ENCODE results near the gene TMEM147.

Gene TMEM147

DNA sequence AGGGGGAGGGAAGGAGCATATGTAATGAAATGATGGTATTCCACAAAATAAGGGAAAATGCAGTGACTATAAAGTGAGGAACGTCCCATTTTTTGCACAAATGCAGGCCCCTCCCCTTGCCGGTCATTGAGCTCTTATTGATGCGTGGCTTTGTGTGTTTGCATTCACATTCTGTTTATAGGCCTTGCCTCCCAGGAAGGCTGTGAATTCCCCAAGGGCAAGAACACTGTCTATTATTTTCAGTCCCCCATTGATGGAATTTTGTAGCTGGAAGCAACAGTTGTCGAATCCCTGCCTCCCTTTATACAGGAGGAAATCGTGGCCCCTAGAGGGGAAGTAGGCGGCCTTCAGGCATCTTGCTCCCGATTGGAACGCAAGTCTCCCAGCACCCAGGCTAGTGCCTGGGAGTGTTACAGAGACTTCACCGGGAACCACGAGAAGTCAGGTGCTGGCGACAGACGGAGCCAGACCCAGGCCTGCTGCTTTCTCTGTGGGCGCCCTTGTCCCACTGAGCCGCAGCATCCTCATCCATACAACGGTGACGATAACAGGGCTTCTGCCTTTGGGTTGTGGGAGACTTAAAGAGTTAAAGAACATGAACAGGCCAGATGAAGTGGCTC lies 24.2 kb upstream of the TMEM147 start:
- no peak for DNase-seq

DNA sequence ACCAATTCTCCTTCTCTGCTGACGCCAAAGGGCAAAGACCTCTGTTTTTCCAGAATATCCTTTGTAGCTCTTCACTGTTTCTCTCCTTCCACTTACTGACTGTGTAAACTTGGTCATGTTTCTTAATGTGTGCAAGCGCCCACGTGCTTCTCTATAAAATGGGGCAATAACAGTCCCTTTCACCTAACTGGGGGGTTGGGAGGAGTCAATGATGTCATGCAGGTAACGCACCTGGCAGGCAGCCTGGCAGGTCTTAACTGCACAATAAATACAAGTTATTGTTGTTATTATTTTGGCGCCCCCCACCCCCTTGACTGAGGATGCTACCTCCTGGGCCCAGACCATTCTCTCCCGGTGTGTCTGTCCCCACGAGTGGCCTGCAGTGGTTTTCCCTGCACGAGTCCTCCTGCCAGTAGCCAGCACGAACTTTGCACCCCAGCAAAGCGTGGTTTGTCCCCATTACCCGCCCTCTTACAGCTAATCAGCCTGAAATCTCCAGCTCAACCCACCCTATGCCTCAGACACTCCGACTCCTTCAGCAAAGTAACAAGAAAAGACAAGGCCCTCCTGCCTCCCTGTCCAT lies 22.6 kb upstream of the TMEM147 start:
- DNase-seq, result no peak

DNA sequence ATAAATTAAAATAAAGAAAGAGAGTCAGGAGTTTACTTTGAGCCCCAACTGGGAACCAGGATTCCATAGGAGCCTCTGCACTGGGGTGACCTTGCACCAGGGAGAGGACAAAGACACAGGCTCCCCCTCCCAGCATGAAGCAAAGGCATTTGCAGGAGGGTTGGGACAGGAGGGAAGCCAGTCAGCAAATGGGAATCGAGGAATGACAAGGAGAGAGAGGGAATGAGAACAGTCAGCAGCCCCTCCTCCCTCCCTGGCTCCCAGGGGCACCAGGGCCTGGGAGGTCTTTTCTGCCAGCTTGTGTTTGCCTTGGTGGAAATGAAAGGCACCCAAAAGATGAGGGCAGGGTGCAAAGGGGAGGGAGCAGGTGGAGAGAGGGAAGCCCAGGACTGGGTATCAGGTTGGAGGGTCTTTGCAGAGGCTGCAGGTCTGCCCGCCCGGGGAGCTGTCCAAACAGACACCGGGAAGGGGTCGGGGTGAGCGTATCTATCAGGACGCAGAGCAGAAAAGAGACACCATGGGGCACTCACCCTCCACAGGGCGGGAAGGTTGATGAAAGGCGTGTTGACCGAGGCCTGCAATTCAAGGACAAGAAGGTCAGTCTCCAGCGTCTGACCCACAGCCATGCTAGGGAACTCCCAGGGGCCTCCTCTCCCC lies 21.1 kb upstream of the TMEM147 start:
- no peak for DNase-seq

DNA sequence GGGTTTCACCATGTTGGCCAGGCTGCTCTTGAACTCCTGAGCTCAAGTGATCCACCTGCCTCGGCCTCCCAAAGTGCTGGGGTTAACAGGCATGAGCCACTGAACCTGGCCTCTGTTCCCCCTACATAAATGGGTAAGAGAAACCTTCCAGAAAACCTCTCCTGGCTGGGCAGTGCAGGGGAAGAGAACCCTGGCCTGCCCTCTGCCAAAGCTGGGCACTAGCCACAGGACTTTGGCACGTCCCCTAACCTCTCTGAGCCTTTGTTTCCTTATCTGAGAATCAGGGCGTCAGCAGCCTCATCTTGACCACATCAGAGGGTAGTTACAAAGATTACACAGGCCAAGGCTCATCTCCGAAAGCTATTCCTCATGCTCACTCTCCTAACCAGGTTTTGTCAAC lies 19.6 kb upstream of the TMEM147 start:
- no peak for DNase-seq

DNA sequence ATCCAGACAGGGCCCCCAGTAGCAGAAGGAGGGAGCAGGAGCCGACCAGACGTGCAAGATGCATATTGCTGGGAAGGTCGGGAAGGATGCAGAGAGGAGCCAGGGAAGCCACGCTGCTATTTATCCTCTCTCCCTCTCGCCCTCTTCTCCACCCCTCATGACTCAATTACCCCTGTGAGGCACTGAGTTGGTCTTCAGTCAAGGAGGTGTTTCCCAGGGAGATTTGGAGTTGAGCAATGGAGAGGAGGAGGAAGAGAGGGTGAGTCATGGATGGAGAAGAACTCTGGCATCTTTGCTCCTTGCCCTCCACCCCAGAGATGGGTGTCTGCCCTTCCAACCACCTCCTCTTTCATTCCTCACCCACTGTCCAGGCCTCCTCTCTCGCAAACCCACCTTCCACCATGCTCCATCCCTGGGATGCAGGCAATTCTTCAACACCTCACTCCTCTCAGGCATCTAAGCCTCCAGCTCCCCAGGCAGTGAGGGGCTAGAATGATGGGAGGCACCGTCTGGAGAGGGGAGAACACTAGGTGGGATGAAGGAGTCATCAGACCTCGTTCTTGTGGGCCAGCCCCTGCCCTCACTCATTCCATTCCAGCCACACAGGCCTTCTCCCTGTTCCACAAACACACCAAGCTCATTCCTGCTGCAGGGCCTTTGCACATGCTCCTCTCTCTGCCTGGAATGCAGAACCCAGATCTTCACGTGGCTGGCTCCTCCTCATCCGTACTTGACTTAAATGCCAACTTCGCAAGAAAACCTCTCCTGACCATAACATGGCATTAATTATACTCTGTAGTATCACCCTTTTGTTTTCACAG lies 17.0 kb upstream of the TMEM147 start, which contains the start of gene SBSN:
SBSN (minus strand) TSS at position 94 of the 821 bp plus-strand sequence; CDS start at position 64, 30 bp downstream.
- DNase-seq, result no peak

DNA sequence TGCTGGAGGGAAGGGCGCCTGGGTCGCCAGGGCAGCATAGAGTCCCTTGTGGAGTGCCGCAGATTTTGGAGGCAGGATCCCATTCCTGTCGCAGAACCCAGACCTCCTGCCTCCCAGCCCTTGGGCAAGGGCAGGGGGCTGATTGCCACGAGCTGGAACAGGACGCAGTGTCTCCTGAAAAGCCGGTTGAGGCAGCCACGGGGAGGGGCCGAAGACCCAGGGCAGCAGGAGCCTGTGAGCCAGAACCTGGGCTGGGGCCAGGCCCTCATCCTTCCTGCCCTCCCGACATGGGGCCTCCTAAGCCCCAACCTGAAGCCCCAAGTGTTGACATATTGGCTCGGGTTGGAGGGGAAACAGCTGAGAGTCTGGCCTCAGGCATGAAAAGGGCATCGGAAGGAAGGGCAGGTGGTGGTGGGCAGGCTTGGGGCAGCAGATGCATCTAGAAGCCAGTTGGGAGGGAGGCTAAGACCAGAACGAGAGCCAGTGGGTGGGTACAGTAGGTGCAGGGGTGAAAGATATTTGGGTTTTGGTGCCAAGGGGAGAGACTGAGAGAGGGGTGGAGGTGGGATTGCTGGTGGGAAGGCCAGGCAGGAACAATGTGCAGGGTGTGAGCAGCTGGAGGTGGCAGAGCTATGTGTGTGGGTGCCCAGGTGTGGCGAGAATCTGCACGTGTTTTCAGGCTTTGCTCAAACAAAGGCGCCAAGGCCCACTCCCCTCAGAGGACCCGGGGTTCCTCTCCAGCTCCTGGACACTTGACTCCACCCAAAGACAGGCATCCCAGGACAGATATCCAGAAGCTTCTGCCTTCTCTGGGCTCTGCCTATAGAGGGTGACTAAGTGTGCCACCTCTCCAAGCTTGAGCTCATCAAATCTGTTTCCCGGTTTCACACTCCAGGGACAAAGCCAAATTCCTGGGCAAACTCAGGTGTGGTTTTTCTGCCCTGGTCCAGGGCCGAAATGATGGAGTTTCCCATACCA lies 15.9 kb upstream of the TMEM147 start:
- no peak for DNase-seq

DNA sequence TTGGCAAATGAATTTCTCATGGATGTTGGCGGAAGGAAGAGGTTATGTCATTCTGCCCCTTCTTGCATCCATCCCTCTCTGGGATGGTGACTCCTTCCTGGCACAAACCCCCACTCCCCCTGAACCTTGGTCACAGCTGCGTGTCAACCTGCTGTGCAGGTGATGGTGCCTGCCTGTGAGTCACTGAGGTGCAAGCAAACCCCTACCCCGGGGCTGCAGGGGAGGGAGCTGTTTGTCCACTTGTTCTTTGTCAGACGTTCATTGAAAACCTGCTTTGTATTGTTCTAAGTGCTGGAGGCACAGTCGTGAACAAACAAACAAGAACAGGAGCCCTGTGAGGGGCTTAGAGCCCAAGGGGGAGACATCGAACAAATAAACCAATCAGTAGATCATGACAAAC lies 14.1 kb upstream of the TMEM147 start:
- no peak for DNase-seq

DNA sequence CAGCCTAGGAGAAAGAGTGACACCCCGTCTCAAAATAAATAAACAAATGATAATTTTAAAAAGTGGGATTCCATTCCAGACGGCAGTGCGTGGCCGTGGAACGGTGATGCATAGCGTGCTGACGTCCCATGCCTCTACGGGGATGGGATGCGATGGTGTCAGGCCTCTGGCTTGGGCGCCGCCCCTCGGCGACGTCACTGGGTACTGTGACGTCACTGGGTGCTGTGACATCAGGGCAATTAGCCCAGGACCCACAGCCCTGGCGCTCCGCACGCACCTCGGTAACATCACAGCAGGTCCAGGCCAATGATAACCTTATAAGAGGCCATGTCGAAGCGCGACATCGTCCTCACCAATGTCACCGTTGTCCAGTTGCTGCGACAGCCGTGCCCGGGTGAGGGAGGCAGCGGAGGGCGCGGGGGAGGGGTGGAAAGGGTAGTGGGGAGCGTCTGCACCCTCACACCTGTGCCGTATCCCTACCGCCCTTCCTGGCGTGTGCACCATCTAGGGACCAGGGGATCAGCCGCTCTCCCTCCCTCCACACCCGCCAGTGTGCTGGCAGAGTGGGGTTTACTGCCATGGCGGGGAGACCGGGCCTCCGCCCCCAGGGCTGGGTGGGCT lies 12.1 kb upstream of the TMEM147 start, which contains the start of gene GAPDHS:
GAPDHS (plus strand) TSS at position 256 of the 621 bp plus-strand sequence; CDS start at position 328, 72 bp downstream.
- no peak for DNase-seq

DNA sequence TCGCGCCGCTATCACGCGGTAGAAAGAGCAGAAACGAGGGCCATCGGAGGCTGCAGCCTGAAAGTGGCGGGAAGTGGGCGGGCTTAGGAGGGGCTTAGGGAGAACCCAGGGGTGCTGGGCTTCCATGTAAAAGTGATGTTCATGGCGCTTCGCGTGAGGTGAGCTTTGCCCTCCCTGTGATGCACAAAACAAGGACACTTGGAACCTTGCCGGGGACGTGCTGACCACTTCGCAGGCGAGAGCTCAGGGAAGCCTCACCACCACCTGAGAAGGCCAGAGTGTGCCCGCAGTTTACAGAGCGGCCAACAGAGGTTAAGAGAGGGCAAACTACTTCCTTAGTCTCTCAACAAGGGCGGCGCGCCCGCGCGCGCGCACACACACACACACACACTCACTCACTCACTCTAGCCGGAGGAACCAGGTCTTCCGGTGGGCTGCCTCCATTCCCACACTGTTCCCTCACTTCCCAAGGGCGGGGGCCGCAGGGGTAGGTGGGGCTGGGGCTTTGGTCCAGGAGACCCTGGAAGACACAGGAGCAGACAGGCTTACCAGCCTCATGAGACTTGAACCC lies 11.5 kb upstream of the TMEM147 start:
- no peak for DNase-seq

DNA sequence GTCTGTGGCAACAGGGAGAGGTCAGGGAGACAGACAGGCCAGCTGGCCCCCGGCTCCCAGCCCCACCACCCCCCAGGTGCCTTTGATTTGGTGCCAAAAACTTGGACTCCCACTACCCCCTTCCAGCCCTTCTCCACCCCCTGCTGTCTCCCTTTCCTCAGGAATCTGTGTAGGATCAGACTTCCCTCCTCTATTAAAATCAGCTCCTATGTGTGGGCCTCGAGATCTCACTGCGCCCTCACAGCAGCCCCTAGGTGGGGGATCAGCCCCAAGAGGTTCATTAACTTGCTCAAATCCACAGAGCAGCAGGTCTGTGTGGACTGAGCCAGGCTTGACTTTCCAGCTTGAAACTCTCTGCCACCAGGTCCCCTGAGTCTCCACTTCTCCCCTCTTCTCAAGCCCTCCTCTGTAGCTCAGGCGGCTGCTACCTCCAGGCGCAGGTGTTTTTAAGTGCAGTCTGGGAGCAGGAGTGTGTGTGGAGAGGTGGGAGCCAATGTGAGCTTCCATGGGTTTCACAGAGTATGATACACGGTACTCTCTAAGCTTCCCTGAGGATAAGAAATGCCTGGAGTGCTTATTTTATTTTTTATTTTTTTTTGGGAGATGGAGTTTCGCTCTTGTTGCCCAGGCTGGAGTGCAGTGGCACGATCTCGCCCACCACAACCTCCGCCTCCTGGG lies 10.5 kb upstream of the TMEM147 start:
- DNase-seq, result no peak

DNA sequence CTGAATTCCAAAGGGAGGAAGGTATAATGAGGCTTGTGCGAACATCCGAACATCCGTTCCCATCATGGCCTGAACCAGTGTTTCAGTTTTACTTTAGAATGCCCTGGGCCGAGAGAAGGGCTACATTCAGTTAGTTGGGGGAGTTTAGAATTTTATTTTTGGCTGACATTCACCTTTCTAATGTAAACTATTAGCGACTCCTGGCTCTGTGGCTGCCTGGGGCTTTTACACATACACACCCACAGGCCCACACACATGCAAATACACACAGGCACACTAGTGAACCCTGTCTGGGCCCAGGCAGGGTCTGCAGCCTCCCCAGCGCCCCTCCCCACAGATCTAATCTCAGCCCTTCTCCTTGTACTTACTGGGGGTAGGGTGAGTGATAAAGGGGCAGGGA lies 6.1 kb upstream of the TMEM147 start:
- DNase-seq, result no peak

DNA sequence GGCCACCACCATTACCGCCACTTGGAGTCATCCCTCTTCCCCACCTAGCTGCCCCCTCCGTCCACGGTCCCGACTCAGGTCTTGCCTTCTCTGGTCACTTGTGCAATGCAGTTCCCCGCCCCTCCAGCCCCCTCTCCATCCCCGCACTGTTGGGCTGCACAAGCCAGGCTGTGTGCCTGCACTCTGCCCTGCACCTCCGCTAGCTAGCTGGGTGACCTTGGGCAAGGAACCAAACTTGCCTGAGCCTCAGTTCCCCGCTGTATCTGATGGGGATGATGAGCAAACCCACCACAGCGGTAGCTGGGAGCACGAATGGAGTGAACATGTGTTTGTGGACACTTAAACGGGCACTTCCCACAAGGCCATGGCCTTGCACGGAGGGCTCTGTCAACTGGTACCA lies 5.6 kb upstream of the TMEM147 start:
- no peak for DNase-seq

DNA sequence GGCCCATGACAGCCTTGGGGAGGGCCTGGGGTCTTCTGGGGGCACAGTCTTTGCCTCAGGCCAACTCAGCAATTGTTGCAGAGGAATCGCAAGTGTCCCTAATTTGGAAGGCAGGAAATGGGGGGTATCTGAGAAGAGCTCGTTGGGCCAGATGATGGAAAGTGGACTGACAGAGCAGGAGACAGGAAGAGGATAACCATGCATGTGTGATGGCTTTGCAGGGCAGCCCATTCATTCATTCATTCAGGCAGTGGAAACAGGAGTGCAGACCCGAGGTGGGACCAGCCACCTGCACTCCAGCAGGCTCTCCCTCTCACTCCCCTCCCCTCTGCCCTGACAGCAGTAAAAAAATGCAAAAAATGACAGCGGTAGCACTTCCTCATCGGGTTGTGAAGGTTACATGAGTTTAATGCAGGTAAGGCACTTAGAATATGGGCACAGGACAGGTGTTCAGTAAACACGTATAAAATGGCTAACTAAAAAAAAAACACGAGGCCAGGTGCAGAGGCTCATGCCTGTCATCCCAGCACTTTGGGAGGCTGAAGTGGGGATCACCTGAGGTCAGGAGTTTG lies 5.0 kb upstream of the TMEM147 start:
- no peak for DNase-seq

DNA sequence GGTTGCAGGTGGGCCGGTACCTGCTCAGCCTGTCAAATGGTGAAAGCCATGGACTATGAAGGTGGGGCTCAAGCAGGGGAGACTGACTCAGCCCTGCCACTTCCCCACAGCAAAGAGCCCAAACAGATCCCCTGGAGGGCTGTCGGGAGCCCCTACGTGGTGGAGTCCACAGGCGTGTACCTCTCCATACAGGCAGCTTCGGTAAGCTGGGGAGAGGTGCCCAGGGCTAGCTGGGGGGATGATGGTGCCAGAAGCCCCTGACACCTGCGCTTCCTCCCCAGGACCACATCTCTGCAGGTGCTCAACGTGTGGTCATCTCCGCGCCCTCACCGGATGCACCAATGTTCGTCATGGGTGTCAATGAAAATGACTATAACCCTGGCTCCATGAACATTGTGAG lies 3.2 kb upstream of the TMEM147 start:
- DNase-seq, result no peak

DNA sequence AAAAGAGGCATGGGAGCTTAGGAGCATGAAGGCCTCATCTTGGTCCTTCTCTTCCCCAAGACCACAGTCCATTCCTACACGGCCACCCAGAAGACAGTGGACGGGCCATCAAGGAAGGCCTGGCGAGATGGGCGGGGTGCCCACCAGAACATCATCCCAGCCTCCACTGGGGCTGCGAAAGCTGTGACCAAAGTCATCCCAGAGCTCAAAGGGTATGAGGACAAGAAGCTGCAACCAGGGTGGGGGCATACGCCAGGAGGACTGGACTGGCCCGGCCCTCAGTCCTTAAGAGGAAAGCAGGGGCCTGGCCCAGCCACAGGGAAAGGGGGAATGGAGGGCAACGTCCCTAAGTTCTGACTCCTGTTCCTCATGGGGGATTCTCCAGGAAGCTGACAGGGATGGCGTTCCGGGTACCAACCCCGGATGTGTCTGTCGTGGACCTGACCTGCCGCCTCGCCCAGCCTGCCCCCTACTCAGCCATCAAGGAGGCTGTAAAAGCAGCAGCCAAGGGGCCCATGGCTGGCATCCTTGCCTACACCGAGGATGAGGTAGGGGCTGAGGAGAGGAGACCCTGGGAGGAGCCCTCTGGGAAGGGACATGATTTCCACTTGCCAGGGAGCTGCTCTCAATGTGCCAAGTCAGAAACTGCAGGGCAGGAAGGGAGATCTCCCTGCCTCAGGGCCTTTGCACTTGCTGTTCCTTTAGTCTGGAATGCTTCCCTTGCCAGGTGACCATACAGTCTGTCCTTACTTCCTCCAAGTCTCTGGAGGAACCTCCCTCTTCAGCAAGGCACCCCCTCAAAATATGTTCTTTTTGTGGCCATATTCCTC lies 1.9 kb upstream of the TMEM147 start:
- no peak for DNase-seq

DNA sequence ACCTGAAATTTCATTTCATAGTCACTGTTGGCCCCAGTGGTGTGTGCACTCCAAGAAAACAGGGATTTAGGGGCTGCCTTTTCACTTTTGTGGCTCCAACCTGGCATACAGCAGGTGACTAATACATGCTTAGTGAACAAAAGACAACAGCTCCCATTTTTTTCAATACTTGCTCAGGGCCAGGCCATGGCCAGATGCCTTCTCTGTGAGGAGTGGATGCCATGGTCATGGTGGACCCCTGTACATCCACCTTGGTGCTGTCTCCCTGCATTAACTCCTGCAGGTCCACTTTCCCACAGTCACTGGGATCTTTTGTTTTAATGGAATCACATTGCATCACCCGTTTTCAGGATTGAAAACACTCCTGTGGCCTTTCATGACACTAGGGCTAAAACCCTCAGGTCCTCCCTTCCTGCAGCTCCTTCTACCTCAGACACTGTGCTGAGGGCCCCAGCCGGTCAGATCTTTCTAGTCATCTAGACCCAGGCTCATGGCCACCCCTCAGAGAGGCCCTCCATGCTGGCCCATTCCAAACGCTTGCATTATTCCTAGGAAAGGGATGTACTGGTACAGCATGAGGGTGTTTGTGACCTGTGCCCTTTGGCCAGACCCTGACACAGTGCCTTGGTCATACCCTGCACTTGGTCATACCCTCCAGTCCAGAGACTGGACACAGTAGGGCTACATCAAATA lies 1.2 kb upstream of the TMEM147 start:
- DNase-seq, result no peak

DNA sequence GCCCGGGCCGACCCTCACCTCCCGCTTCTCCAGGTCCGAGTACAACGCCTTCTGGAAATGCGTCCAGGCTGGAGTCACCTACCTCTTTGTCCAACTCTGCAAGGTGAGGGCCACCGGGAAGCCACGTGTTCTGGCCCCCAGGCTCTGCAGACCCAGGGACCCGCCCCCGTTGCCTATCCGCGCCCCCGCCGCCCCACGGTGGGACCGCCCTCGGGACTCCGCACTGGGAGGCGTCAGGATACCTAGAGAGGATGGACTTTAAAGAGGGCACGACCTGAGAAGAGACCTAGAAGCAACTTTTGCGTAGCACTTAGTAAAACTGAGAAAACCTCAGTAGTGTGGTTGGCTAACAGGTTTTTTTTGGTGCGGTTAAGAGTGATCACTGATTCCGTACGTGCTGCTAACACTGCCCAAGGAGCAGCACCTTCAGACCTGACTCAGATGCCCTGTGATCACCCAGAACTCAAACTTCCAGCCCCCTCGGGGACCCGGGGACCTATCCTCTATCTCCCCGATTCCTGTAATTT lies 492 bp downstream of the TMEM147 start:
- no peak for DNase-seq

DNA sequence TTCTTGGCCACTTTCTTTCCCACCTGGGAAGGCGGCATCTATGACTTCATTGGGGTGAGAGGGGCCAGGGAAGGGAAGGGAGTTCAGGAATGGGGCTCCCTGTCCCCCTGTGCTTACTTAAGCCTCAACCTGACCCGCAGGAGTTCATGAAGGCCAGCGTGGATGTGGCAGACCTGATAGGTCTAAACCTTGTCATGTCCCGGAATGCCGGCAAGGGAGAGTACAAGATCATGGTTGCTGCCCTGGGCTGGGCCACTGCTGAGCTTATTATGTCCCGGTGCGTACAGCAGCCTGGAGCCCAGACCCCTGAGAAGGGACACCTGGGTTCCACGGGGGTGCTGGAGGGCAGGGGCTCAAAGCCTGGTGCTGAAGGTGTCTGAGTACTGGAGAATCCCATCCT lies 1.1 kb downstream of the TMEM147 start:
- no peak for DNase-seq

Measured in C1 segment of cervical spinal cord (tissue), 14 donors.